GM12878 (cell line): Measurements from ENCODE around the gene ARHGEF7.

Experiments used
- CTCF ChIP-seq, 3 experiments: IDR thresholded peaks in 2 of 3; conservative IDR thresholded peaks in 1 of 3; 2 replicates each; pipeline ENCODE4 v1.5.1; 2011; ENCODE audit warnings: low read depth in 3 of 3, low read length in 3 of 3, mild to moderate bottlenecking in 3 of 3, control low read depth in 2 of 3, moderate library complexity in 2 of 3, inconsistent platforms in 1 of 3, mixed read lengths in 1 of 3; ENCODE audit not compliant: control insufficient read depth in 2 of 3, insufficient read depth in 1 of 3; ENCODE audit errors: extremely low read depth in 1 of 3
- TCF12 ChIP-seq: IDR thresholded peaks from 2 replicates; pipeline ENCODE4 v1.6.1; 2011; ENCODE audit warnings: low read depth, mild to moderate bottlenecking, low read length

DNA sequence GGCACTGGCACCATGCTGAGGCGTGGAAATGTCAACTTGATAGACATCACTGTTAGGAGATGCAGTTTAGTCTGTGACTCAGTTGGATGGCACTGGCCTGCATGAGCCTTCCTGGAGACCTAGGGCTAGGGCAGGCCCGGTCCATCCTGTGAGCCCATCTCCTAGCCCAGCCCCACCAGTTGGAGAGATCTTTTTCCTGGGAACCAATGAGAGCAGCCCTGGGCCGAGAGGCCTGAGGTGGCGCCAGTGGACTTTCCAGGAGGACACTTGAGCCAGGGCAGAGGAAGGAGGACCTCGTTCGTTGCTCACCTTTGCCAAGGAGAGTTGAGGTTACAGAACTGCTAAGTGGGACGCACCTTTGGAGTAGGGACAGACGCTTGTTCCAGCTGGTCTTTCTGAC is 104.8 kb downstream of the ARHGEF7 start:
- TF ChIP-seq TCF12, result no peak
- no peak for TF ChIP-seq CTCF (IDR thresholded peaks at IDR 0.05 in 2 of 3, conservative IDR thresholded peaks at IDR 0.05 in 1 of 3; ENCODE audit: control insufficient read depth in 2 of 3, extremely low read depth in 1 of 3, insufficient read depth in 1 of 3, low read depth in 3 of 3, low read length in 3 of 3)
